B cell (primary cell): ENCODE results near the gene ELMO1. TPM values are rescaled to one million over a fixed set of nuclear protein-coding genes. Genes with fewer than 3 reads are reported as not detected.

Source experiments
- ATAC-seq: fragments of 200-7000 bp; cut with Tn5 transposase; one replicate; pipeline ENCODE4 v1.10.0; 2021; ENCODE audit warnings: low read depth, mild to moderate bottlenecking, moderate number of reproducible peaks, moderate library complexity
- CTCF ChIA-PET: fragments of 350-600 bp; sonication (Branson Sonifier 250); formaldehyde crosslinking; loops from one replicate; lab custom pipeline; 2021; ENCODE audit warnings: antibody characterized with exemption, inconsistent platforms; lab: Charles Lee
- POLR2A ChIA-PET: fragments of 350-600 bp; sonication (Branson Sonifier 250); formaldehyde crosslinking; loops from one replicate; lab custom pipeline; 2021; ENCODE audit warnings: antibody characterized with exemption; lab: Charles Lee
- DNase-seq: peaks from one replicate; pipeline ENCODE4 v3.0.0; 2013
- H2AFZ ChIP-seq: 2 replicates; pipeline ENCODE4 v1.6.1; 2012; ENCODE audit warnings: mild to moderate bottlenecking, low read depth, low read length; ENCODE audit not compliant: insufficient read depth, poor library complexity, severe bottlenecking
- H3K27ac ChIP-seq, 2 donors: 1 replicate in 1 of 2; 2 replicates in 1 of 2; pipeline ENCODE4 v1.5.1; 2012 to 2013; ENCODE audit warnings: low read length in 2 of 2, mild to moderate bottlenecking in 2 of 2, moderate library complexity in 1 of 2
- H3K27me3 ChIP-seq, 4 experiments: fragments of 200-600 bp in 1 of 4; sonication (generic) in 1 of 4; replicated peaks in 1 of 4; 1 replicate in 2 of 4; 2 replicates in 2 of 4; pipeline versions ENCODE4 v1.6.1 to v1.7.0; 2013 to 2016; ENCODE audit warnings: low read length in 3 of 4, mild to moderate bottlenecking in 2 of 4, mixed read lengths in 1 of 4, moderate library complexity in 1 of 4; ENCODE audit not compliant: insufficient read depth in 4 of 4, control insufficient read depth in 3 of 4; ENCODE audit errors: control extremely low read depth in 1 of 4
- H3K36me3 ChIP-seq, 2 experiments: replicated peaks in 1 of 2; 1 replicate in 1 of 2; 2 replicates in 1 of 2; pipeline versions ENCODE4 v1.6.1 to v1.7.1; 2013; ENCODE audit warnings: low read length in 1 of 2; ENCODE audit not compliant: insufficient read depth in 2 of 2, control insufficient read depth in 1 of 2; ENCODE audit errors: control extremely low read depth in 1 of 2, extremely low read depth in 1 of 2
- H3K4me1 ChIP-seq, 2 donors: fragments of 200-600 bp in 1 of 2; sonication (generic) in 1 of 2; 1 replicate in 1 of 2; 2 replicates in 1 of 2; pipeline versions ENCODE4 v1.5.1 to v1.6.1; 2013 to 2017; ENCODE audit warnings: low read length in 2 of 2; ENCODE audit not compliant: control insufficient read depth in 2 of 2, insufficient read depth in 2 of 2
- H3K4me2 ChIP-seq: replicated peaks from 2 replicates; pipeline ENCODE3; 2012; ENCODE audit warnings: mild to moderate bottlenecking, low read depth, low read length; ENCODE audit not compliant: poor library complexity, severe bottlenecking
- H3K4me3 ChIP-seq, 5 experiments: fragments of 200-600 bp in 1 of 5; sonication (generic) in 1 of 5; 1 replicate in 3 of 5; 2 replicates in 2 of 5; pipeline versions ENCODE4 v1.5.1 to v1.7.0; 2011 to 2016; ENCODE audit warnings: low read length in 4 of 5, mild to moderate bottlenecking in 4 of 5, low read depth in 2 of 5, control low read depth in 1 of 5, moderate library complexity in 1 of 5; ENCODE audit not compliant: insufficient read depth in 1 of 5; ENCODE audit errors: control extremely low read depth in 1 of 5, extremely low read depth in 1 of 5
- H3K79me2 ChIP-seq: fragments of 200-600 bp; sonication (generic); one replicate; pipeline ENCODE4 v1.6.0; 2016; ENCODE audit warnings: low read length; ENCODE audit not compliant: control insufficient read depth, insufficient read depth
- H3K9ac ChIP-seq: fragments of 200-600 bp; sonication (generic); 2 replicates; pipeline ENCODE4 v1.6.1; 2017; ENCODE audit warnings: mild to moderate bottlenecking, low read length, moderate library complexity
- H3K9me3 ChIP-seq, 3 donors: one replicate each; pipeline versions ENCODE4 v1.6.1 to v1.7.1; 2013; ENCODE audit warnings: low read length in 2 of 3; ENCODE audit not compliant: control insufficient read depth in 2 of 3, insufficient read depth in 1 of 3; ENCODE audit errors: control extremely low read depth in 1 of 3
- H4K20me1 ChIP-seq: 2 replicates; pipeline ENCODE4 v1.6.0; 2012; ENCODE audit warnings: mild to moderate bottlenecking, low read length; ENCODE audit not compliant: insufficient read depth, control insufficient read depth, poor library complexity, severe bottlenecking
- H3K27ac Mint-ChIP-seq: one replicate; pipeline ENCODE4 v1.8.0; 2021; ENCODE audit warnings: mixed read lengths
- H3K27me3 Mint-ChIP-seq: one replicate; pipeline ENCODE4 v1.8.0; 2021; ENCODE audit warnings: mixed read lengths
- H3K4me1 Mint-ChIP-seq: one replicate; pipeline ENCODE4 v1.8.0; 2021; ENCODE audit warnings: mixed read lengths
- H3K4me3 Mint-ChIP-seq: one replicate; pipeline ENCODE4 v1.8.0; 2021; ENCODE audit warnings: mixed read lengths
- H3K9me3 Mint-ChIP-seq: one replicate; pipeline ENCODE4 v1.8.0; 2022; ENCODE audit warnings: mixed read lengths; ENCODE audit not compliant: insufficient read depth
- CTCF ChIP-seq: fragments of 200-600 bp; IDR thresholded peaks from one replicate; pipeline ENCODE4 v1.8.0; 2022; ENCODE audit warnings: antibody characterized with exemption, mild to moderate bottlenecking
- EZH2 ChIP-seq: IDR thresholded peaks from 2 replicates; pipeline ENCODE4 v1.6.1; 2012; ENCODE audit warnings: borderline replicate concordance, low read depth, mild to moderate bottlenecking, moderate library complexity, low read length; ENCODE audit not compliant: insufficient read depth, poor library complexity, severe bottlenecking
- WGBS: methylation state at CpG from one replicate; pipeline ENCODE4 v1.1.5; 2013; ENCODE audit warnings: missing lambda C conversion rate; ENCODE audit not compliant: insufficient coverage; 5-methylcytosine and 5-hydroxymethylcytosine counted together
- intact Hi-C: fragments of 100-400 bp; cut with micrococcal nuclease; formaldehyde crosslinking; loops from one replicate; pipeline ENCODE4 v1.10.0; 2022
- polyA plus RNA-seq: library from polyadenylated mRNA; depleted of rRNA; stranded (reverse); fragments of >200 nt; gene quantifications from 2 replicates; pipeline ENCODE4 v1.2.3, GENCODE V29; 2012
- total RNA-seq, 2 donors: library from RNA; stranded (reverse); fragments of 120-200 nt in 1 of 2; gene quantifications; 1 replicate in 1 of 2; 2 replicates in 1 of 2; pipeline versions ENCODE4 v1.2.3 to v1.2.4, GENCODE V29; 2013 to 2022

Gene ELMO1
- total and polyA plus RNA-seq, 2 donors (not counting 1 experiment from before 2014, with no cell fraction given): 44.7 to 177 TPM

GRCh38 chr7:37201876-37202198 lies 246.8 kb downstream of the ELMO1 start:
- Mint-ChIP-seq H3K27ac (no peak overlapping the region), H3K27me3 (no peaks in the 10 kb centered on the region), H3K4me3 (no peak overlapping the region), H3K4me1 (peaks cover 25% of the 10 kb centered on the region), H3K9me3 (no peaks in the 10 kb centered on the region)
- ChIA-PET CTCF (interaction anchor here (1.0 to 7.5 kb wide), 15 partner anchors 9 to 761 kb away, joined by 3 to 110 read pairs (median 5); no protein-coding TSS in a partner anchor), POLR2A (interaction anchor here (0.6 kb wide), 1 partner anchor 685 kb away, joined by 7 read pairs; no protein-coding TSS in a partner anchor)
- Histone ChIP-seq H3K9me3 (no peaks in the 10 kb centered on the region), H3K79me2 (no peaks in the 10 kb centered on the region), H3K27ac (no peak overlapping the region), H3K9ac (no peak overlapping the region), H3K4me1 (peaks cover 3 to 9% of the 10 kb centered on the region in 2 donors), H3K27me3 (no peaks in the 10 kb centered on the region), H3K4me3 (no peak overlapping the region), H3K4me2 (no peak overlapping the region), H2AFZ (no peak overlapping the region), H4K20me1 (peaks cover 10% of the 10 kb centered on the region), H3K36me3 (peaks cover 7 to 38% of the 10 kb centered on the region in 2 experiments)
- intact Hi-C loops: loop anchor here (1.0 kb wide), 1 partner anchor 715 kb away; no protein-coding TSS in a partner anchor
- no CpG with 5 or more reads among the region's 2 CpGs for WGBS
- ATAC-seq: no peak
- TF ChIP-seq CTCF (peak; percentile 28), EZH2 (no peak)
- DNase-seq: no peak

- H3K4me3 ChIP-seq: no peak overlapping the region
- H3K4me1 Mint-ChIP-seq: peaks cover 25% of the 10 kb centered on the region
- DNase-seq (peak; percentile 52), ATAC-seq (peak; percentile 36)
- H3K79me2 ChIP-seq: no peaks in the 10 kb centered on the region
- H3K9me3 Mint-ChIP-seq: no peaks in the 10 kb centered on the region
- peaks cover 10% of the 10 kb centered on the region for H4K20me1 ChIP-seq
- no peak overlapping the region for H3K27ac ChIP-seq
- H3K9me3 ChIP-seq: no peaks in the 10 kb centered on the region
- no peaks in the 10 kb centered on the region for H3K27me3 ChIP-seq
- H3K36me3 ChIP-seq: peaks cover 7 to 44% of the 10 kb centered on the region in 2 experiments
- peaks cover 3 to 9% of the 10 kb centered on the region in 2 donors for H3K4me1 ChIP-seq
- no peak overlapping the region for H3K4me3 Mint-ChIP-seq
- peak; percentile 66 for TF ChIP-seq CTCF
- no peak for TF ChIP-seq EZH2
- no peak overlapping the region for H3K4me2 ChIP-seq
- POLR2A ChIA-PET: interaction anchor here (0.7 kb wide), 1 partner anchor 27 kb away, joined by 3 read pairs; no protein-coding TSS in a partner anchor
- no peak overlapping the region for H2AFZ ChIP-seq
- CTCF ChIA-PET: interaction anchor here (0.6 to 7.5 kb wide), 31 partner anchors 8 to 760 kb away, joined by 3 to 110 read pairs (median 4); no protein-coding TSS in a partner anchor
- intact Hi-C loops: loop anchor here (1.0 kb wide), 1 partner anchor 714 kb away; no protein-coding TSS in a partner anchor
- no peak overlapping the region for H3K27ac Mint-ChIP-seq
- no peaks in the 10 kb centered on the region for H3K27me3 Mint-ChIP-seq
- 64% methylated on average over 4 of the region's 6 CpGs for WGBS
- no peak overlapping the region for H3K9ac ChIP-seq
These were observed 247.4 kb downstream of the ELMO1 start for GRCh38 chr7:37201003-37201875.
